GM19099 (cell line): ENCODE data around the gene TRIM7.

Source experiments
- POLR2A ChIP-seq: IDR thresholded peaks from 3 replicates; pipeline ENCODE4 v1.6.1; 2011; ENCODE audit warnings: low read depth; ENCODE audit not compliant: insufficient read length; ENCODE audit errors: extremely low read depth

TRIM7 gene

GRCh38 chr5:181220178-181220515 is 15.2 kb upstream of the TRIM7 start:
- no peak for TF ChIP-seq POLR2A

GRCh38 chr5:181219262-181220177 is 14.5 kb upstream of the TRIM7 start:
- no peak for TF ChIP-seq POLR2A

GRCh38 chr5:181218795-181219124 is 13.8 kb upstream of the TRIM7 start:
- no peak for TF ChIP-seq POLR2A

GRCh38 chr5:181217803-181218062 is 12.7 kb upstream of the TRIM7 start:
- TF ChIP-seq POLR2A = no peak

- no peak for TF ChIP-seq POLR2A
Observed at GRCh38 chr5:181217111-181217802, 12.3 kb upstream of the TRIM7 start.

GRCh38 chr5:181215997-181216989 is 11.3 kb upstream of the TRIM7 start:
- TF ChIP-seq POLR2A = no peak

- no peak for TF ChIP-seq POLR2A
Observed at GRCh38 chr5:181212934-181213333, 7.9 kb upstream of the TRIM7 start.

- no peak for TF ChIP-seq POLR2A
Observed at GRCh38 chr5:181212080-181212479, 7.1 kb upstream of the TRIM7 start.

GRCh38 chr5:181211208-181211607 is 6.2 kb upstream of the TRIM7 start:
- TF ChIP-seq POLR2A = no peak

- no peak for TF ChIP-seq POLR2A
Observed at GRCh38 chr5:181207960-181208253, 2.9 kb upstream of the TRIM7 start.

- TF ChIP-seq POLR2A = no peak
Observed at GRCh38 chr5:181207214-181207959, 2.4 kb upstream of the TRIM7 start.

GRCh38 chr5:181205761-181206649 is 1.0 kb upstream of the TRIM7 start:
- TF ChIP-seq POLR2A = no peak

- TF ChIP-seq POLR2A = no peak
Observed at GRCh38 chr5:181204113-181204825, 727 bp downstream of the TRIM7 start.
